Left kidney (tissue), 2 donors: ENCODE data around the gene SHISA5. TPM values are rescaled to one million over a fixed set of nuclear protein-coding genes. Genes with fewer than 3 reads are reported as not detected.
"Not testable (repeated sequence)": the region's sequence is repeated elsewhere in the genome, so short reads cannot be mapped to it uniquely, and the experiment has no call there.

Source experiments
- DNase-seq: peaks from one replicate; pipeline ENCODE4 v3.0.0-alpha.2; 2013
- polyA plus RNA-seq: library from polyadenylated mRNA; unstranded; fragments of 120-200 nt; gene quantifications from one replicate; pipeline ENCODE4 v1.2.1, GENCODE V29; 2013; ENCODE audit not compliant: insufficient read length

SHISA5 gene
- polyA plus RNA-seq, 1 donor, result 90.9 TPM

DNA sequence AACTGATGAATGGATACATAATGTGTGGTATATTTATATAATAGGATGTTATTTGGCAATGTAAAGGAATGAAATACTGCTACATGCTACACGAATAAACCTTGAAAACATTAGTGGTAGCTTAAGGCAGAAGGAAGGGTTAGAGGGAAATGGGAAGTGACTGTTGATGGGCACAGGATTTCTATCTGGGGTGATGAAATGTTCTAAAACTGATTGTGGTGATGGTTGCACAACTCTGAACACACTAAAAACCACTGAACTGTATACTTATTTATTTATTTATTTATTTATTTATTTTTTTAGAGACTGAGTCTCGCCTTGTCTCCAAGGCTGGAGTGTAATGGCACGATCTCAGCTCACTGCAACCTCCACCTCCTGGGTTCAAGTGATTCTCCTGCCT lies 24.8 kb upstream of the SHISA5 start:
- no peak for DNase-seq

DNA sequence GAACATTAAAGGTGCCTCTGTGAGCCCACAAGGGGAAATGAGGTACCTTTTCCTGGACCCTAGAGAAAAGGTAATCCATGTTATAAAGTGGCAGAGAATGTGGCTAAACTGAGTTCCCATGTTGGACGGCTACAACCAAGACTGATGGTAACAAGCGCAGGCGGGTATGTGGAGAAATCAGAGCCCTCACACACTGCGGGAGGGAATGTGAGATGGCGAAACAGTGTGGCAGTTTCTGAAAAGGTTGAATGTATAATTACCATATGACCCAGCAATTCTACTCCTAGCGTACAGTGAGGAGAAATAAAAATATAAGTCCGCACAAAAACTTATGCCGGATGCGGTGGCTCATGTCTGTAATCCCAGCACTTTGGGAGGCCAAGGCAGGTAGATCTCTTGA lies 24.1 kb upstream of the SHISA5 start:
- DNase-seq, result no peak

DNA sequence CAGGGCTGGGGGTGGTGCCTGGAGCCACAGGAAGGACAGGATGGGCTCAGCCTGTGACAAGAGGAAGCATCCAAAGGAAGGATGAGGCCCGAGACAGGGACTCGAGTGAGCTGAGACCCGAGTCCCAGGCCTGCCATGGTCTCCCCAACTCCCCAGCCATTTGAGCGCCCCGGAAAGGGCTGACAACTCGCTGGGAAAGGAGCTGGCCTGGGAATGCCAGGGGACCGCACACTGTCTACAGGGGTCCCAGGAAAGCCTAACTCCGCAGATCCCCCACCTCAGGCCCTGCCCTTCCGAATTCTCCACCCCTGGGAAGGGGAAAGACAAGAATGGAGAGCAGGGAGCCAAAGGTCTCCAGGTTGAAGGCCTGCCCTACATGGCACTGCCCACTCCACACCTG lies 21.0 kb upstream of the SHISA5 start:
- DNase-seq, result no peak

DNA sequence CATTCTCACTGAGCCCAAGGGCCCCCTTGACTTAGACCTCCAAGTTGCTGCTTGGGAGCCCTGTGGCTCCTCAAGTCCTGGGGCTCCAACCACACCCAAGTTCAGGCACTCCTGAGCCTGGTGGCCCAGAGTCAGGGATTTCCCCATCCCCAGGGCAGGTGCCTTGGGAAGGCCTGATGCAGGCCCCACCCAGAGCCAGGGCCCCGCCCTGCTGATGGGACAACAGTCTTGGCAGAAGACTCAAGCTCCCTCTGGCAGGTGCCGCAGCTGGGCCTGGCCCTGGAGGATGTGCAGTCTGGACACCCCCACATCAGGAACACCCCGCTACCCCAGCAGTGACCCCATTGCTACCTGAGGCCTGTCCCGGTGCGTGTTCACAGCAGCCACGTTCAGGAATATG lies 17.7 kb upstream of the SHISA5 start:
- no peak for DNase-seq

DNA sequence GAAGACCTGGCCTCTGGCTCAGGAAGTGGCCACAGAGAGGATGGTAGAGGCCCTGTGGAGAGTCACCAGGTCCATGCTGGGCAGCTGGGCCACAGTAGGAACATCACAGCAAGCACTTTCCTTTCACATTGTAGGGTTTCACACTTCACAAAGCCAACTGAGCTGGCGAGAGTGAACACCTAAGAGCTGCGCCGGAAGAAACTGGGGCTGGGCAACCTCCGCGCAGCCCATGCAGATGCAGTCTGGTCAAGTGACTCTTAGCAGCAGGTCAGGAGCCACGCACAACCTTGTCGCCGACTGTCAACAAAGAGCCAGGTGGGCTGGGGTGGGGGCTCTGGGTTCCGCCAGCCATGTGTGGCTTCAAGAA lies 15.3 kb upstream of the SHISA5 start:
- no peak for DNase-seq

DNA sequence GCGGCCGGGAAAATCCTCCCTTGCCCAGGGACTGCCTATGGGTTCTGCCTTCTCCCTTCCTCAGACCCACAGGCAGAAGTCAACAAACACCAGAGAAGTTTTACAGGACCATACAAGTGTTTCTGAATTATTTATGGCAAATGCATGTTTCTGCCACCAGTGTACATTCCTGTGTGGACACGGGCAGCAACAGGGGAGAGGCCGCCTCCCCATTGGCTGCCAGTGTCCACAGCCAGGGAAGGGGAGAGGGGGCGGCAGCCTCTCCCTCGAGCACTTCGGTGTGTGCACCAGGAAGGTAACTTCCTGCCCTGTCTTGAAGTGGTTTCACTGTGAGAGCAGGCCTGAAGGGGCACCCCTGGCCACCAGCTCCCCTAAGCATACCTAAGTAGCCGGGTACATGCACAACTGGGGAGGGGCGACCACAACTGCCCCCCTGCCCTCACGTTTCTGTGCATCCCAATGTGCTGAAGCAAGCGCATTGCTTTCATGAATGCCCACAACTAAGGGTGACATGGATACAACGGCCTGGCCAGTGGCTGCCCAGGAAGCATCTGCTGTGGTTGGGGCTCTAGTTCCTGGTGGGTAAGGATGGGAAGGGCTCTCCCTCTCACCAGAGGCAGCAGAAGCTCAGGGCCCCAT lies 14.8 kb upstream of the SHISA5 start:
- DNase-seq, result no peak

DNA sequence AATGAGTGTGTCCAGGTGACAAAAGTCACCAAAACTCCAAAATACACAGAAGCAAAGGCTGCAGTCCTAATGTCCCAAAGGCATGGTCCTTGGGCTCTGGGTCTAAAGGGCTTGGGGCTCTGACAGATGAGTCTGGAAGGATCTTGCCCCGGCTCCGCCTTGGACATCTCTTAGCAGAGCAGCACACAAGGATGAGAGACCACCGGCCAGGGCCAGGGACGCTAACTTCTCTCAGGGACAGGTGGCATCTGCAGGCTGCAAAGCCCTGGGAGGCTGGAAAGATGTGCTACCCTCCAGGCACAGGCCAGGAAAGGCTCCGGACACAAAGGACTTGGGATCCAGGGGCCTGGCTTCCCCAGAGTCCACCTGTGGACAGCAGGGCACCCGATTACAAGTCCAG lies 14.1 kb upstream of the SHISA5 start:
- no peak for DNase-seq

DNA sequence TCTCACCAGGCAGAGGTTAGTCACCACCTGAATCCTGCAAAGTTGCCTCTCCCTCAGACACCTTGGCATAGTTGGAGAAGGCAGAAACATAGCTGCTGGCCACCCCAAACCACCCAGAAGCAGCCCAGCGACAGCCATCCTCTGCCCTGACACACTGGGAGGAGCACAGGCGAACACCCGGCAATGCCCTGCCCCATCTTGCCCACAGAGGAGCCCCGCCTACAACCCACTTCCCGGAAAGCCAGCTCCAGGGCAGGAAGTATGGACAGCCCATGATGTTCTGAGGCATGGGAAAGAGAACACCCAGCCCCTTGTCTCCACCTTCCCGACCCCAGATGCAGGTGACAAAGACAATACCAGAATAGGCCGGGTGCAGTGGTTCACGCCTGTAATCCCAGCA lies 12.6 kb upstream of the SHISA5 start:
- DNase-seq, result no peak

DNA sequence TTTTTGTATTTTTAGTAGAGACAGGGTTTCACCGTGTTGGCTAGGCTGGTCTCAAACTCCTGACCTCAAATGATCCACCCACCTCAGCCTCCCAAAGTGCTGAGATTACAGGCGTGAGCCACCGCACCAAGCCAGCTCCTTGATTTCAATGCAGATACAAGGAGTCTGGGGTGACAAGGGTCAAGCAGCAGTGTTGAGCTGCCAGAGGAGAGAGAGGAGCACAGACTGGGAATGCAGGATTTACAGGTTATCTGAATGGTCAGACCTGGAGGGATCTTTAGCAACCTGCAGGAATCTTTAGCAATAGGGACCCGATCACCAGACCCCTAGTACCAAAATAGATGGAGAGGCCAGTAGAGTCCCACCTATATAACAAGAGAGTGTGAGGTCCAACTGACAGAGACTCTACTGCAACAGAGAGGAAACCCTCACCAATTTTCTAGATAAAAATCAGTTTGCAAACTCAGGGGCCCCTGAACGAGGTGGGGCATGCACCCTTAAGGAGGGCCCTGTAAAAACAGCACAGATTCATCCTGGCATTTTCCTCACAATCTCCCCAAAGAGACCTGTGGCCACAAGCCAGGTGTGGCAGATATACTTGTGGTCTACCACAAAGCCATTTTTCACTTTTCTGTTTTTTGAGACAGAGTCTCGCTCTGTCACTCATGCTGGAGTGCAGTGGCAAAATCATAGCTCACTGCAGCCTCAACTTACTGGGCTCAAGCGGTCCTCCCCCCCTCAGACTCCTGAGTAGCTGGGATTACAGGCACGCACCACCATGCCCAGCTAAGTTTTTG lies 10.7 kb upstream of the SHISA5 start:
- DNase-seq, result no peak

DNA sequence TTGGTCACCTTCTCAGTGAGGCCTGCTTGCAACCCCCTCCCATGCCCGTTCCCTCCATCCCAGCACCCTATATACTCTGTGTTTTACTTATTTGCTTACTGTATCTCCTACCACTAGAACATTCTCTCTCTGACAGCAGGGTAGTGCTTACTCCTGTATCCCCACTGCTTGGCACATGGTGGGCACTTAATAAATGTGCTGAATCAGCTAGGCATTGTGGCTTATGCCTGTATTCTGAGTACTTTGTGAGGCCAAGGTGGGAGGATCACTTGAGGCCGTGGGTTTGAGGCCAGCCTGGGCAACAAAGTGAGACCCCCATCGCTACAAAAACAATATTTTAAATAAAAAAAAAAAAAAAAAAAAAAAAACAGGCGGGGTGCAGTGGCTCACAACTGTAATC lies 7.6 kb upstream of the SHISA5 start:
- no peak for DNase-seq

DNA sequence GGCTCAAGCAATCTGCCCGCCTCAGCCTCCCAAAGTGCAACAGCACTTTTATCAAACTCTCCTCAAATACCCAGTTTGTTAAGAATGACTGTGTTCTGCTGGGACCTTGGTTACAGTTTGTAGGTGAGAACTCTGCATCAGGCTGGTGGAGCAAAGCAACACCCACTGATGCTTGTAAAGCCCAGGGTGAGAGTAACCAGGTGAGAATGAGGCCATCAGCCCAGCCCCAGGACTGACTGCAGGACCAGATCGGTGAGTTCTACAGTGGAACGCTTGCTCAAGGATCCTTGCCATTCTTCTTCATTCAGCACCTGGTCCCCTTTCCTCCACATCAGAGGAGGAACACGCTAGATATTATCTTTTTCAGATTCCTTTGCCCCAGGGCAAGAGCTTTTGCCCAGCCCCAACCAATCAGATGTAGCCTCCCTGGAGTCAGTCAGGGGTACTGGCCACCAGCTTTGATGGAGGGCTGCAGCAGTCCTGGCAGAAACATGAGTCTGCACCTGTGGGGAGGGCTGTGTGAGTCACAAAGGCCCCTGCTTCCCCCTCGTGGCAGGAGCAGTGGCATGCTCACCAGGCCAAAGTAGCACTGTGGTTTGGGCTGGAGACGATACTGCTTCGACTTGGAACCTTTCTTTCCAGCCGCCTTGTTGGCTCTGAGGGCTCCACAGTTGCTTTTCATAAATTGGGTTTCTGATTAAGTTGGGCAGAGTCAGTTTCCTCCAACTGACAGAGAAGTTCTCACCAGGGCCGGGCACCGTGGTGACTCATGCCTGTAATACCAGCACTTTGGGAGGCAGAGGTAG lies 3.5 kb upstream of the SHISA5 start:
- peak; percentile 39 for DNase-seq

DNA sequence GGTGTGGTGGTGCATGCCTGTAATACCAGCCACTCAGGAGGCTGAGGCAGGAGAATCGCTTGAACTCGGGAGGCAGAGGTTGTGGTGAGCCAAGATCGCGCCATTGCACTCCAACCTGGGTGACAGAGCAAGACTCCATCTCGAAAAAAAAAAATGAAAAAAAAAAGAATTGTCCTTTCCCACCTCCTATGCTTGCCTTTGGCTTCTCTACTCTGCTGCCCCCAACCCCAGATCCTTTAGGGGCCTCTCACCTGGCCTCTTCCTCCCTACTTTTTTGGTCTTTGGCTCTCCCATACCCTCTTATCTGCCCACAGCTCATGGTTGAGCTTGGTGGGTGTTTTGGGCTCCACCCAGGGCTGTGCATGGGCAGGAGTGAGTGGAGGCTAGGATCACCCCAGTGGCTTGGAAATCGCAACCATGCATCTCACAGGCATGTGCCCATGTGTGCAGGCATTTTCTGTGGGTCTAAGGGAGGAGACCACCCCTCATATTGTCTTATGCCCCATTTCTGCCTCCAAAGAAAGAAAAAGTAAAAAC lies 2.1 kb upstream of the SHISA5 start:
- DNase-seq, result no peak

DNA sequence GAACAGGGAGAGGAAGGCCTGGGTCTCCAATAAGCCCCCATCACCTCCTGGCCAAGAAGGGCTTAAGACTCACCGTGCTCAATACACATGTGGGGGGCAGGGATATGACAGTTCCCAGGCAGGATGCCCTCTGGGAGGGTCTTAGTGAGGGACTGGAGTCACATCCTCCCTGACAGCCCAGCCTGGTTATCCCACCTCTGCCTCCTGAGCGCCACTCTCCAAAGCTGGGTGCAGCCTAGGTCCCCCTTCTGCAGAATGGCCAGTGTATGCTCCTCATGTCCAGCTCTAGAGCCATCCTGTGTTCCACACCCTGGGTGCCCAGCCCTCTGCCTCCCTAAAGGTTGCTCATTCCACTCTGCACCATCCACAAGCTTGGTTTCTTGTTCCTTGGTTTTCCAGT lies 1.2 kb upstream of the SHISA5 start:
- no peak for DNase-seq

DNA sequence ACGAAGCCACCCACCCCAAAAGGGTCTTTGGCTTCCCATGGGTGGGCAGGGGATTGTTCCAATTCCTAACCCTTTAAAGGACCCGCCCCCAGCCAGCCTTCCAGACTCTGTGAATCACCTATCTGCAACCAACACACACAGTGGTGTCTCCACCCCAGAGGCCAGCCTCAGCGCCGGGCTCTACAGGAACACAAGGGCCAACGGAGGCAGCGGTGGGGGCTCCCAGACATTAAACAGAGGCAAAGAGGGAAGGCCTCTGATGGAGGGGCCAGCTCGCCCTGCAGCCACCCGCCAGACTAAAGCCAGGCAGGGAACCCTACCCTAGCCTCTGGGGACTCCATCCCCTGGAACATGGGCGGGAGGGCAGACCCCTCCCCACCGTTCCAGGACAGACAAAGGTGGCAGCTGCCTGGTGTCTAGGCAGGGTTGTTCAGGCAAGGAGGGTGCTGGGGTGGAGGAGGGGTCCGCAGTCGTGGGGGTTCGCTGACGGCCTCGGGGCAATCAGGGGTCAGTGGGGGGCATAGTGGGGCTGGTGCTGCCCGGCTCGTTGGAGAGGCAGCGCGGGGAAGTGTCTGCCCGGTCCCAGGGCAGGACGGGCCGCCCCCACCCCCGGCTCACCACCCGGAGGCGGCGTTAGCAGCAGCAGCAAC lies 448 bp downstream of the SHISA5 start:
- peak; percentile 3 for DNase-seq

DNA sequence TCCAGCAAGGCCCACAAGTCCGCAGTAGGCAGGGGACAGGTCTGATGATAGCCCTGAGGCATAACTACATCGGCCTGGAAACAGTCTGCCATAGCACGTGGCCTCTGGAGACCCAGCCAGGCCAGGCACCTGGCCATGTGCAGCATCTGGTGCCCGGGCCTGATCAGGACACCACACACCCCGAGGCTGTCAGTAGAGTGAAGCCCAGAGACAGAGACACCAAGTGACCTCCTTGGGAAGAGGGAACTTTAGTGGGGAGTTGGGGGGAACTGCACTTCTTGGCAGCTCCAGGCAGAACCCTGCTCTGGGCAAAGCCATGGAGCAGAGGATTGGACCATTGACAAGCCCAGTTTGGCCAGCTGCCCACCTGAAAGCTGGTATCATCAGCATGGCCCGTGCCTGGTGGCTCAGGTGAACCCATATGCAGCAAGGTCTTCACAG lies 1.2 kb downstream of the SHISA5 start:
- no peak for DNase-seq

DNA sequence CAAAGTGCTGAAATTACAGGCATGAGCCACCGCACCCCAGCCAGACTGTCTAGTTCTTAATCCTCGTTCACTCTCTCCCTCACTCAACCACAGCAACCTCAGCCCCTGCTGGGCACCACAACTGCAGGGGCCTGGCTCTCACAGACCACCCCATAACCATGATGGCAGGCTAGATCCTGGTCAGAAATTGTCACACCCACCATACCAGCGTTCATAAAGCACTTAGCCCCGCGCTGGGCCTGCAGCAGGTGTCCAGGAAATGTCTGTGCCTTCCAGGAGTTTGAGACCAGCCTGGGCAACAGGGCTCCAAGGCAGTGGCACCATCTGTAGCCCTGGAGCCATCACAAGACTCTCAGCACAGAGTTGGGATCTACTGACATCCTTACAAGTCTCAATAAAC lies 1.9 kb downstream of the SHISA5 start:
- no peak for DNase-seq

DNA sequence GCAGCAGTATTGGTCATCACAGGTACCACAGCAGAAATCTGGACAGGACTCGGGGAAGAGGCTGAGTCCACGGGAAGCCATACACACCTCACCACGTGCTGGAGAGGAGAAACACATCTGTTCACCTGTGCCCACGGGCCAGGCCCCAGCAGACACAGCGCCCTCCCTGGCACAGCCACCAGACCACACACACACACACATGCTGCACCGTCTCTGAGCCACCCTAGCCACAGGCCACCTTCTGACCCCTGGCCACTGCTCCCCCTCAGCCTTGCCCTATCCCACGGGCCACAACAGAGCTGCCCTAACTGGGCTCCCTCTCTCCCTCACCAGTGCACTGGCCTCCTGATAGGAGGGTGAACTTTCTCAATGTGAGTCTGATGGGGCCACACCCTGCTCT lies 2.8 kb downstream of the SHISA5 start:
- no peak for DNase-seq

DNA sequence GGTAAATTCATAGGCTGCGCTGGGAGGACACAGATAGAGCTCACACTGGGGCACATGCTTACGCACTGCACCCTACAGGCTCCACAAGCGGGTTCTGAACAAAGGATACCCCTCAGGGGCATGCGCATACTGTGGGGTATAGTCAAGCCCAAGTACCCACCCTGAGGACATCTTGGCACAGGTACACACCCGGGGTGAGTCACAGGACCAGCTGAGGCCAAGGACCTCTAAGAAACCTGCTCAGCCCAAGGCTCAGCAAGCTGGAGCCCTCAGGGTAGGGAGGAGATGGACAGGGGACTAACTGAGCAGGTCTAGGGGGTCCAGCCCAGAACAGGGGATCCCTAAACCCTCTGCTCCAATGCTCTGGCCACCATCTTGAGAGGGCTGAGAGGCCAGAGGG lies 3.3 kb downstream of the SHISA5 start:
- DNase-seq, result no peak

DNA sequence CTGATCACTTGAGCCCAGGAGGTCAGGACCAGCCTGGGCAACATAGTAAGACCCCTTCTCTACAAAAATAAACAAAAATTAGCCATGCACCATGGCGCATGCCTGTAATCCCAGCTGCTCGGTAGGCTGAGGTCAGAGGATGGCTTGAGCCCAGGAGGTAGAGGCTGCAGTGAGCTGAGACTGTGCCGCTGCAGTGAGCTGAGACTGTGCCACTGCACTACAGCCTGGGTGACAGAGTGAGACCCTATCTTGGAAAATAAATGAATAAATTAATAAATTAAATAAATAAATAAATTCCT lies 10.8 kb downstream of the SHISA5 start:
- no peak for DNase-seq

DNA sequence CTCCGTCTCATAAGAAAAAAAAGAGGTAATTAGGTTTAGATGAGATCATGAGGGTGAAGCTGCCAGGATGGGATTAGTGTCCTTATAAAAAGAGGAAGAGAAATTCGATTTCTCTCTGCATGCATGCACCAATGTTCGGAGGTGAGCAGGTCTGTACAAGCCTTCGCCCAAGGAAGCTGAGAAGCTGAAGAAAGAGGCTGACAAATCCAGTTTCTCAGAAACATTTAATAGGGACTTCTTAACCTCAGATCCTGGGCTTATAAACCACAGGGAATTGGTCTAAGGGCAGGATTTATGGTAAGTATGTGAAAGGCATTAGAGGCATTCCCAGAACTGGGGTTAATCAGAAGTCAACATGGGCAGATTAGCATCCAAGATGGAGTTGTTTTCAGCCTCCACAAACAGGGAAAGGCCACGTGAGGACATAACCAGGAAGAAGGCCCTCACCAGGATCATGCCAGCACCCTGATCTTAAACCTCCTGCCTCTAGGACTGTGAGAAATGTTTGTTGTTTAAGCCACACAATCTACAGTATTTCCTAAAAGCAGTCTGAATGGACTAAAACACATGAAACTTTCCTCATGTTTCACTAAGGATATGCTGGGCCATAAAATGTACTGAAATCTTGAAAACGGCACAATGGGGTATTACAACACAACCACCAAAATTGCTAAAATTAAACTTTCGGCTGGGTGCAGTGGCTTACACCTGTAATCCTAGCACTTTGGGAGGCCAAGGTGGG lies 11.3 kb downstream of the SHISA5 start:
- DNase-seq, result no peak

DNA sequence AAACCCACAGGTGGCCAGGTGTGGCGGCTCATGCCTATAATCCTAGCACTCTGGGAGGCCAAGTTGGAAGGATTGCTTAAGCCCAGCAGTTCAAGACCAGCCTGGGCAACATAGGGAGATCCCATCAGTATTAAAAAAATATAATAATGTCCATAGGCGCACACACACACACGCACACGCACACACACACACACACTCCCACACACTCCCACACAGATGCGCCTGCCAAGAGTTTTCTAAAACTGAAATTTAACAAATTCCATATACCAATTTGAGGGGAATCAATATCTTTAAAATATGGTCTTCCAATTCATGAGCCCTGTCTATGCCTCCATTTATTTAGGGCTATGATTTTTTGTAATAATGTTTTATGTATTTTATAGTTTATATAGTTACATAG lies 17.0 kb downstream of the SHISA5 start:
- no peak for DNase-seq

DNA sequence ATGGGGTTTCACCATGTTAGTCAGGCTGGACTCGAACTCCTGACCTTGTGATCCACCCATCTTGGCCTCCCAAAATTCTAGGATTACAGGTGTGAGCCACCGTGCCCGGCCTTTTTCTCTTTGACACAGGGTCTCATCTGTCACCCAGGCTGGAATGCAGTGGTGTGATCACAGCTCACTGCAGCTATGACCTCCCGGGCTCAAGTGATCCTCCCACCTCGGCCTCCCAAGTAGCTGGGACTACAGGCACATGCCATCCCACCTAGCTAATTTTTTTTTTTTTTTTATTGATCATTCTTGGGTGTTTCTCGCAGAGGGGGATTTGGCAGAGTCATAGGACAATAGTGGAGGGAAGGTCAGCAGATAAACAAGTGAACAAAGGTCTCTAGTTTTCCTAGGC lies 21.2 kb downstream of the SHISA5 start:
- not testable (repeated sequence) for DNase-seq
